Femur (tissue), 1 donor: ENCODE data around the gene HSH2D.

Experiments
- DNase-seq: peaks from one replicate; pipeline ENCODE4 v3.0.0-alpha.2; 2017

Gene HSH2D

GRCh38 chr19:16198370-16198651 is 54.8 kb downstream of the HSH2D start:
- no peak for DNase-seq

- no peak for DNase-seq
These were observed 55.9 kb downstream of the HSH2D start for GRCh38 chr19:16199275-16199932.

DNA sequence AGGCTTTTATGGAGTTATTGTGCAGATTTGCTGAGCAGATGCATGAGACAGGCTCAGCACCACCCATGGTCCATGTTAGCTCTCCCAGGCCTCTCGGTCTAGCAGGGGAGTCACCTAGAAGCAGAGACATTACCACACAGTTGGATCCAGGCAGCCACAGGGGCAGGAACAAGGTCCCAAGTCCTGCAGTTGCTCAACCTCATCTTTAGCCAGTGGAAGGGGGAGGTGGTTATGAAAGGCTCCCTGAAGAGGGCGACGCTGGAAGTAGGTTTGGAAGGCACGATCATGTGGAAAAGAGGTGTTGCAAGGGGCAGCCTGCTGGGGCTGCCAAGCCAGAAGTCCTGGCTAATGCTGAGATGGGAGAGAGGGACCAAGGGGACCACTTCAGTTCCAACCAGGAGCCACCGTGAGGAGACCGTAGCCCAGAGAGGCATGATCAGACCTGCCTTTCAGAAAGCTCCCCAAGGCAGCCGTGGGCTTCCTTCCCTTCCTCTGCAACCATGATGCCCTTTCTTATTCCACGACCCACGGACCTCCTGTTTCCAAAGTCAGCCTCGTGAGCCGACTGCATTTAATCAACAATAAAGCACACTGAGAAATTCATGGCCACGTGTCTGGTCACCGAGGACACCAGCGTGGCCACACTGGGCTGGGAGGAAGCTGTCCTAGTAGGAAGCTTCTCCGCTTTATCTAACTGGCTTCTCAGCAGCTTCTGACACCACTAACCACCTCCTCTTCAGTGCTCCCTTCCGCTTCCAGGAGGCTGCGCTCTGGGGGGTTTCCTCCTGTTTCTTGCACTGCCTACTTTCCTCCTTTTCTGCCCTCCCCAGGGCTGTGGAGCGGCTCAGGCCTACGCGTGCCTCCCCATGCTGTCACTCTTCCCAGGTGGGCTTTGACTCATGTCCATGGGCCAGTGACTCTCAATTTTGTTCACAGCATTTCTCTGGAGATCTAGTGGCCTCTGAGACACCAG is 56.8 kb downstream of the HSH2D start:
- no peak for DNase-seq

DNA sequence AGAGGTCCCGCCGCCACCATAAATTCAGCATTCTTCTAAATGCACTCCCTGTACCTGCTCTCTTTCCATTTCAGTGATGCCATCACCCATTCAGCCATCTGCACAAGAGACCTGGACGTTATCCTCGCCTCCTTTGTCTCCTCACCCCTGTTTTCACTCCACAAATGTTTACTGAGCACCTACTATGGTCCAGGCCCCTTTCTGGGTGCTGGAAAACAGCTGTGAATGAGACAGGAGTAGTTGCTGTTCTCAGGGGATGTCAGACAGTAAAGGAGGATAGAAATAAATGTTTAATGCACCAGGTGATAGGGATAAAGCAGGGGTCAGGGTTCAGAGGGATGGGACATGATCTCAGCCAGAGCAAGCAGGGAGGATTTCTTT is 57.5 kb downstream of the HSH2D start:
- DNase-seq, result no peak

DNA sequence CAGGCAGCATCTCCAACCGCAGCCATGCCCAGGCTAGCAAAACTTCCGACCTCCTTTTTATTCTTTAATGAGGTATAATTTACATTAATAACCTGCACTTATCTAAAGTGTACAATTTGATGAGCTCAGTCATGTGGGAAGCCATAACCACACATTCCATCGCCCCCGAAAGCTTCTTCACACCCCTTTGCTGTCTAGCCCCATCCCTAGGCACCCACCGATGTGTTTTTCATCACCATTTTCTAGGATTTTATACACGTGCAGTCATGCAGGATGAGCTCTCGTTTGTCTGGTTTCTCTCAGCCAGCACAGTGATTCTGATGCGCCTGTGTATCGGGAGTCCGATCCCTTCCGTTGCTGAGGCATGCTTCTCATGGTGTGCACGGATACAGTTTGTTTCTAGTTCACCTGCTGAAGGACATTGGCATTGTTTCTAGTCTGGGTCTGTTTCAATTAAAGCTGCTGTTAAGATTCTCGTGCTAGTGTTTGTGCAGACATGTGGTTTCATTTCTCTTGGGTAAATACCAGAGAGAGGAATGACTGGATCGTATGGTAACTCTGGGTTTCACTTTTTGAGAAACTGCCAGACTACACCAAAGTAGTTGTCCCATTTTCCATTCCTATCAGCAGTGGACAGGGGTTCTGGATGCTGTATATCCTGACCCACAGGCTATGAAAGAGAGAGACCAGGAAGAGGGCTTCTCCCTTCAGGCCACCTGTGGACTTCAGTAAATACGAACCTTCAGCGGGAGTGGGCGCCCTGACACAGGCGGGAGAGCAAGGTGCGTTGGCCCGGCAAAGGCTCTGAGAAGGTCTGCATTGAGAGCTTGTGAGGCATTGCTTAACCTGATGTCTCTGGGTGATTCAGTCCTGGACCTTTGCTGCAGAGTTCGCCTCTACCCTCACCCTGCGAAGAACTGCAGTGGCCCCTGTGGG is 59.1 kb downstream of the HSH2D start:
- DNase-seq, result no peak

GRCh38 chr19:16203256-16204004 is 59.9 kb downstream of the HSH2D start:
- no peak for DNase-seq

DNA sequence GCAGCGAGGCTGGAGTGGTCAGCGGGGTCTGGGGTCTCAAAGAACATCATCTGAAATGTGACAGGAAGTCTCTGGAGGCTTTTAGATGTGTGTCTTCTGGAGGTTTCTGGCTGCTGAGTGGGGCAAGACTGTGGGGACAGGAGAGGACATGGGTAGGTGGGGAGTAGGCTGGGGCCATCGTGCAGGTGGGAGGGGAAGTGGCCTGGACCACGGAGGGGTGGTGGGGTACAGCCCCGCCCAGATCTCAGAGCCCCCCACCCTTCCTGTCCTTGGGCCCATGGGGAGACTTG is 60.5 kb downstream of the HSH2D start:
- no peak for DNase-seq

DNA sequence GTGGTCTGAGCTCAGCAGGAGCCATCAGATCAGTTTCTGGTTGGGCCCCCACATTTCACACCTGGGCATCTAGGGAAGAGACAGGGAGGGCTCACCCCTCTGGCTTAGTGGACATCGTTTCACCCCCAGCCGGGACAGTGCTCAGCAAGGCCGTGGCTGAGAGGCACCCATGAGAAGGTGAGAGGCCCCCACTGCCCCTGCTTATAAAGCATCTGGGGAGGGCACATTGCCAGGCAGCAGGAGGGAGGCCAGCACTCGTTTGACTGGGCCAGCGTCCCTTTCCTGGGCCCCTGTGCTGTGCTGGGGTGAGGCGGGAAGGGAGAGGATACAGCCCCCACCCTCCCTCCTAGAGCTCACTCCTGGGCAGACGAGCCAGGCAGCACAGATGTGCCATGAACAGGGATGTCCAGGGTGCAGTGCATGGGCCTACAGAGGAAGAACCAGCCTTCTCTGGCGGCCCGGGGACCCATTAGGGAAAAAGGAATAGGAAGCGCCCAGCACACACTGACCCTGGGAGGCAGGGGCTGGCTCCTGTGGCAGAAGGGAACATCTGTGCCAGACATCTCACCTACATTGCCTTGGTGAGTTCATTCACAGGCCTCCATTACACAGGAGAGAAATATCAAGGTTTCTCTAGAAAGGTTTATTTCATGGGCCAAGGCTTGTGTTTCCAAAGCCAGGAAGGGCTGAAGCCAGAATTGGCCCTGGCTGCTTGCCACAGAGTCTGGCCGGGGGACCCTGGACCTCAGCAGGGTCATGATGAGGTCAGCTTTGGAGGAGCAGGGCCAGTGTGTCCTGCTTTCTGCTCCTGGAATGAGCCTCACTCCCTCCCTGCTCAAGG is 61.9 kb downstream of the HSH2D start:
- no peak for DNase-seq

- DNase-seq, result no peak
These were observed 62.6 kb downstream of the HSH2D start for GRCh38 chr19:16206046-16206605.

GRCh38 chr19:16206637-16207036 is 63.2 kb downstream of the HSH2D start:
- DNase-seq, result no peak

DNA sequence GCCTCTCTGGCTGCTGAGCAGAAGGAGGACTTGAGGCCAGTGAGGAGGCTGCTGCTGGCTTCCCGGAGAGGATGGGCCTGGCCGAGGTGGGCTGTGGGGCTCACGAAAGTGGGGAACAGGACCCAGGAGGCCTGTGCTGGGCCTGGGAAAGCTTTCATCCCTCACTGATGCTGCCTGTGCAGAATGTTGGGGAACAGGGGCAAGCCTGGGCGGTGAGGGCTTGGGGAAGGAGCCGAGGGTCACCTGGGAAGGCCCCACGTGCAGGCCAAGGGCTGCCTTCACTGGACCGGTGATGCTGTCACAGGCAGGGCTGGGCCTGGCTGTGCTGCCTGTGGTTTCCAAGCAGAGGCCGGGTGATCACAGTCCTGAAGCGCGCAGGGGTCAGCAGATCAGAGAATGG is 63.6 kb downstream of the HSH2D start:
- no peak for DNase-seq

DNA sequence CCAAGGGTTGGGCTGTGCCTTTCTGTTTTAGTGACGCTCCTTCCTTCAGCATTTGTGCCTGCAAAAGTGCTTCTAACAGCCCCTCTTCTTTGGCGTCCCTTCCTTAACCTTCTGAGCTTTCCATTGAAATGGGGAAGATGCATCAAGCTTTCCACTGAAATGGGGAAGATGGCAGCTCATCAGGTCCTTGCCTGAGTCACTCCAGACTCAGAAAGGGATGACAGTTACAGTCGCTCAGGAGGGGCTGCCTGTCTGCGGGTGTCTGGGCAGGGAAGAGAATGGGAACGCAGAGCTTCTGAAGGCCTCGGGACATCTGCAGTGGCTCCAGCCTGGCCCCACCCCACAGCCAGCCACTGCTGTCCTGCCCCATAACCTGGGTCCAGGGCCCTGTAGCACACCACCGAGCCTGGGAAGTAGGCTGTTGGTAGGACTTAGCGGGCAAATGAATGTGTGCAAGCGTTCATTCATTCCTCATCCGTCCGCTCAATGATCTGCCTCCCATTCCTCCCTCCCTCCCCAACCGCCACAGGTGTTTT is 64.1 kb downstream of the HSH2D start:
- DNase-seq, result no peak
